ENCODE results near the gene SH2D1B.
"Not testable (repeated sequence)": the region's sequence is repeated elsewhere in the genome, so short reads cannot be mapped to it uniquely, and the experiment has no call there.

The SH2D1B gene, protein sequence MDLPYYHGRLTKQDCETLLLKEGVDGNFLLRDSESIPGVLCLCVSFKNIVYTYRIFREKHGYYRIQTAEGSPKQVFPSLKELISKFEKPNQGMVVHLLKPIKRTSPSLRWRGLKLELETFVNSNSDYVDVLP

GRCh38 chr1:162412002-162412401 is at the start of gene SH2D1B:
Gene SH2D1B (minus strand): TSS chr1:162412136. CDS start chr1:162412016, 120 bp downstream.
- no peak for DNase-seq

- no peak for DNase-seq
These were observed 46.3 kb upstream of the SH2D1B start for GRCh38 chr1:162458236-162458635.

DNA sequence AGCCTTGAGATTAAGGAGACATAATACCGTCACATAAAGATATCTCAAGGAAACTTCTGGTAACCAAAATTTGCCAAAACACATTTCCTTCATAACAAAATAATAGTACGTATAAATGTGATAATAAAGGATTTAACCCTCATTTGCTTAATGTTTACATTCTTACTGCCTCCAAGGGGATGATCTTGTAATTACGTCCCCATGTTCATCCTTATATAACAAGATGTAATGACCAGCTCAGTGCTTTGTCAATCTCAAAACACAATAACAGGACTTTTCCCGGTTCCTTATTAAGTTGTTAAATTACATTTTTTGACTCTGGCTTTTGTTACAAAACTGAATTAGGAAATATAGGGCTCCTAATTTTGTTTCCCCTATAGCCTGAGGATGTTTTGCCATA is 44.4 kb upstream of the SH2D1B start:
- DNase-seq, result no peak

DNA sequence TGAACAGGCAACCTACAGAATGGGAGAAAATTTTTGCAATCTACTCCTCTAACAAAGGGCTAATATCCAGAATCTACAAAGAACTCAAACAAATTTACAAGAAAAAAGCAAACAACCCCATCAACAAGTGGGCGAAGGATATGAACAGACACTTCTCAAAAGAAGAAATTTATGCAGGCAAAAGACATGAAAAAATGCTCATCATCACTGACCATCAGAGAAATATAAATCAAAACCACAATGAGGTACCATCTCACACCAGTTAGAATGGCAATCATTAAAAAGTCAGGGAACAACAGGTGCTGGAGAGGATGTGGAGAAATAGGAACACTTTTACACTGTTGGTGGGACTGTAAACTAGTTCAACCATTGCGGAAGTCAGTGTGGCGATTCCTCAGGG is 42.4 kb upstream of the SH2D1B start:
- DNase-seq, result not testable (repeated sequence)

DNA sequence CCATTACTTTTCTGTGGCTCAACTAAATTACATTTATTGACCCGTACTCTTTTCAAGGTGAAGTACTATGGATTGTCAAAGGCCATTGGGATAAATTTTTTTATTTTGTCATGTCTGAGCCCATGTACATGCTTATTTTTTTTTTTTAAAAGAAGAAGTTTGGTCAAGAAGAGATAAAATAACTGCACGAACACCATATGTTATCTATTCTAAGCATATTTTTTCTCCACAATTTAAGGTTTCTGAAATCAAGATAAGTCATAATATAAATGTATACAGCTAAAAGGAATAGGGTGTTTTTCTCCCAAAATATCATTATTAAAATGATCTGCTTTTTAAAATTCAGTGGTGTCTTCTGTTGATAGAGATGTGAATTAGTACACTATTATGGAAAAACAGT is 35.0 kb upstream of the SH2D1B start:
- DNase-seq, result no peak

DNA sequence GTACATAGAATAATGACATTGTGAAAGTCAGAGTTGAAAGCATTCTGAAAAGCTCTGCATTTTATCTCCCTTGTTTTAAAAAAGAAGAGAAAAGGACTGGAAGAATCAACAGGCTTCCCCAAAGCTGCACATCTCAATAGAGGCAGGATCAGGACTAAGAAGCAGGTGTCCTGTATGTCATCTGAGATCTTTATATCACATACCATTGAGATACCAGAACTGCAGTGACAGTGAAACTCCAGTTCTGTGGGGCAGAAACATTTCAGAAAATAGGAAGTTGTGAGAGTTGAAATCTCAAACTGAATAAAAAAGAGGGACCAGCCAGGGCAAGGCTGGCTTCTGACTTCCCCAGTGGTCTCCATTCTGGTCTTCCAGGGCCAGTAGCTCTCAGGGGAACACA is 33.0 kb upstream of the SH2D1B start:
- DNase-seq, result no peak

DNA sequence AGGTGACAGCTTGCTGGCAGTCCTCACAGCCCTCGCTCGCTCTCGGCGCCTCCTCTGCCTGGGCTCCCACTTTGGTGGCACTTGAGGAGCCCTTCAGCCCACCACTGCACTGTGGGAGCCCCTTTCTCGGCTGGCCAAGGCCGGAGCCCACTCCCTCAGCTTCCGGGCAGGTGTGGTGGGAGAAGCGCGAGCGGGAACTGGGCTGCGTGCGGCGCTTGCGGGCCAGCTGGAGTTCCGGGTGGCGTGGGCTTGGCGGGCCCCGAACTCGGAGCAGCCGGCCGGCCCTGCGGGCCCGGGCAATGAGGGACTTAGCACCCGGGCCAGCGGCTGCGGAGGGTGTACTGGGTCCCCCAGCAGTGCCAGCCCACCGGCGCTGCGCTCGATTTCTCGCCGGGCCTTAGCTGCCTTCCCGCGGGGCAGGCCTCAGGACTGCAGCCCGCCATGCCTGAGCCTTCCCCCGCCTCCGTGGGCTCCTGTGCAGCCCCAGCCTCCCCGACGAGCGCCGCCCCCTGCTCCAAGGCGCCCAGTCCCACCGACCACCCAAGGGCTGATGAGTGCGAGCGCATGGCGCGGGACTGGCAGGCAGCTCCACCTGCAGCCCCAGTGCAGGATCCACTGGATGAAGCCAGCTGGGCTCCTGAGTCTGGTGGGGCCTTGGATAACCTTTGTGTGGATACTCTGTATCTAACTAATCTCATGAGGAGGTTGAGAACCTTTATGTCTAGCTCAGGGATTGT is 21.2 kb upstream of the SH2D1B start:
- DNase-seq, result not testable (repeated sequence)

DNA sequence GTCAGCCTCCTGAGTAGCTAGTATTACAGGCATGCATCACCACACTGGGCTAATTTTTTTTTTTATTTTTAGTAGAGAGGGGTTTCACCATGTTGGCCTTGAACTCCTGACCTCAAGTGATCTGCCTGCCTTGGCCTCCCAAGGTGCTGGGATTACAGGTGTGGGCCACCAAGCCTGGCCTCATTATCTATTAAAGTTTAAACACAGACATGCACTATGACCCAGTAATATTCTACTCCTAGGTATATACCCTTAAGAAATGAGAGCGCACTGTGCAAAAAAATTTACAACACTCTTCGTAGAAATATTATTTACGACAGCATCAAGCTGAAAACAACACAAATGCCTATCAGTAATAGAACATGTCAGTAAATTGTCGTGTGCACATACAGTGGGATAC is 18.6 kb upstream of the SH2D1B start:
- no peak for DNase-seq

DNA sequence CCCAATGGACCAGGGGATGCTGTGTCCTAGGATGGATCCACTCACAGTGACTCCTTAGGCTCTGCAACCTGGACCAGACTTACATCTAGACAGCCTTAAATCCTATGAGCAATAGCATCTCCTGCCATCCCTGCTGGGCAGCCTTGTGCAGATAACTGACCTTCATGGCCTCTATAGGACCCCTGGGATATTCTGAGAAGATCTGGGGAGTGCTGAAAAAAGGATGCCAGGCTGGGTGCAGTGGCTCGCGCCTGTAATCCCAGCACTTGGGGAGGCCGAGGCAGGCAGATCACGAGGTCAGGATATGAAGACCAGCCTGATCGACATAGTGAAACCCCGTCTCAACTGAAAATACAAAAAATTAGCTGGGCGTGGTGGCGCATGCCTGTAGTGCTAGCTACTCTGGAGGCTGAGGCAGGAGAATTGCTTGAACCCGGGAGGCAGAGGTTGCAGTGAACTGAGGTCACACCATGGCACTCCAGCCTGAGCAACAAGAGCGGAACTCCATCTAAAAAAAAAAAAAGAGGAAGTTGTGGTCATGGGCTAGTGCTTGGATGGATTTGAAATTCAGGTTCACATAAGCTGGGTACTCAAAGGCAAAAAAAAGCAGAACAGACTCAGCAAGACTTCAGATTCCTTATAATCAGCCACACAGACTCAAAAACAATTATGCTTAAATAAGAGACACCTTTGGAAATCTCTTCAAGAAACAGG is 10.9 kb upstream of the SH2D1B start:
- DNase-seq, result no peak

DNA sequence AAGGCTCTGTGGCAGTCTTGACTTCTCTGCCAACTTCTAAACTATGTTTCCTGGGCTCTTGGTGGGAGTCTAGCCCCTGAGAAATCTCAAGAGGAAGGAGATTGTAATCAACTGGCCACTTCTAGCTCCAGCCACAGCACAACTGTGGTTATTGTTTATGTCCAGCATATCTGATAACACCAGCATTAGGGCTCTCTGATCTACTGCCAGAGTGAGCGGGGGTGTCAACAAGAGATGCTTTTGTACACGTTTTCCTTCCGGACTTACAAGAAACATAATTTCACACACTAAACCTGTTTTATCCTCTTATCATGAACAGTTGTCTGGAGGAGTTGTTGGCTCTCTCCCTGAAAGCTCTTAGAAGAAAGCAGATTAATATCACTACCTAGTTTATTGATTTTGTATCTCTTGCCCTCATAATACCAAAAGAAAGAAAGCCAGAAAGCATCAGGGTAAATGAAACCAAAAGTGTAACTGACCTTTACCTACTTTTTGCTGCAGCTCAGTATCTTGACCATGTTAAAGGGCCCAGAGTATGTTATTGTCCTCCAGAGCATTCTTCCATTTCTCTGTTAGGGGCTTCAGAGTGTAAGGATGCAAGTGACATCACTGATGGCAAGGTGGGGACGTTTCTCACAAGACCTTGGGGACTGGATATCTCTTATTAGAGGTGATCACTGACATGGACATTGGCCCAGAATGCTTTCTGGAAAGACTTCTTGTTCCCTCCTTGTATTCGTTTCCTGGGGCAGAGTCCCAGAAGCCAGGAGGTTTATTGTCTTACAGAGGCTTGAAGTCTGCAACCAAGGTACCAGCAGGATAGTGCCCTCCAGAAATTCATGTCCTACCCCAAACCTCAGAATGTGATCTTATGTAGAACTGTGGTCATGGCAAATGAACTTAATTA is 9.6 kb upstream of the SH2D1B start:
- DNase-seq, result no peak

DNA sequence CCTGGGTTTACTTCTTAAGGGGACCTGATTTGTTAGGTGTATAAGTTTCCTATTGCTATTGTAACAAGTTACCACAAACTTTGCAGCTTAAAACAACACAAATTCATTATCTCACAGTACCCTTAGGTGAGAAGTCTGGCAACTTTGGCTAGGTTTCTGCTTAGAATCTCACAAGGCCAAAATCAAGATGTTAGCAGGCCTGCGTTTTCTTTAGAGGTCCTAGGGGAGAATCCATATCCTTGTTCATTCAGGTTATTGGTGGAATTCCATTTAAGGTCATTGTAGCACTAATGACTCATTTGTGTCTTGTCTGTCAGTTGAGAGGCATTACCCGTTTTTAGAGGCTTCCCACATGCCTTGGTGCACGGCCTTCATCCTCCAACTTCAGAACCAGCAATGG is 8.2 kb upstream of the SH2D1B start:
- DNase-seq, result no peak

GRCh38 chr1:162419450-162419931 is 7.6 kb upstream of the SH2D1B start:
- DNase-seq, result not testable (repeated sequence)

- DNase-seq, result not testable (repeated sequence)
These were observed 6.6 kb upstream of the SH2D1B start for GRCh38 chr1:162418584-162418983.

GRCh38 chr1:162417650-162418049 is 5.7 kb upstream of the SH2D1B start:
- DNase-seq, result no peak

- no peak for DNase-seq
These were observed 5.0 kb upstream of the SH2D1B start for GRCh38 chr1:162416909-162417308.

DNA sequence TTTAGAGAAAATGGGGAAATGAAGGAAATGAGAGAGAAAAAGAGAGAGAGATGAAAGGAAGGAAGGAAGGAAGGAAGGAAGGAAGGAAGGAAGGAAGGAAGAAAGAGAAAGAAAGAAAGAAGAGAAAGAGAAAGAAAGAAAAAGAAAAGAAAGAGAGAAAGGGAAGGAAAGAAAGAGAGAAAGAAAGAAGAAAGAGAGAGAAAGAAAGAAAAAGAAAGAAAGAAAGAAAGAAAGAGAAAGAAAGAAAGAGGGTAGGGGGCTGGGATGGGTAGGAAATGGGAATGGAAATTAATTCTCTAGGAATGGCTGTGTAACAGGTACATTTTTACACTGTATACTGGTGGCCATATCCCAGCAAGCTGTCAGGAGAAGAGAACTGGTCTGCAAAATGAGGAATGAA is 4.3 kb upstream of the SH2D1B start:
- DNase-seq, result no peak

GRCh38 chr1:162407539-162407938 is 4.4 kb downstream of the SH2D1B start:
- no peak for DNase-seq

DNA sequence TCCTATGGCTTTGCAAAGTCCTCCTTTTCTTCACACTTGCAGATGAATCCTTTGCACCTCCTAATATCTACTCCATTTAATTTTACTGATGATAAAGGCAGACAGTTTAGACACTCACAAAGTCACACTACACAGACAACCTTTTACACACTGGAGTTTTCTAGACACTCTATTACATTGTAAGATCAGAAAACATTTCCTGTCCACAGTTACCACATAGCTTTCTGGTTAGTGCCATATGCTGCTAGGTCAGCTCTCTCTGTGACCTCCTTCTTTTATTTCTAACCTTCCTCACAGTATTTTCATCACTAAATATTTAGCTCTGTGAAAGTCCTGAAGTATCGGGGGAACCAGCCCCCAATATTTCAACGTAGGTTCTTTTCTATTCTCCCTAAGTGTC is 5.1 kb downstream of the SH2D1B start:
- no peak for DNase-seq

GRCh38 chr1:162405800-162406199 is 6.1 kb downstream of the SH2D1B start:
- DNase-seq, result no peak

DNA sequence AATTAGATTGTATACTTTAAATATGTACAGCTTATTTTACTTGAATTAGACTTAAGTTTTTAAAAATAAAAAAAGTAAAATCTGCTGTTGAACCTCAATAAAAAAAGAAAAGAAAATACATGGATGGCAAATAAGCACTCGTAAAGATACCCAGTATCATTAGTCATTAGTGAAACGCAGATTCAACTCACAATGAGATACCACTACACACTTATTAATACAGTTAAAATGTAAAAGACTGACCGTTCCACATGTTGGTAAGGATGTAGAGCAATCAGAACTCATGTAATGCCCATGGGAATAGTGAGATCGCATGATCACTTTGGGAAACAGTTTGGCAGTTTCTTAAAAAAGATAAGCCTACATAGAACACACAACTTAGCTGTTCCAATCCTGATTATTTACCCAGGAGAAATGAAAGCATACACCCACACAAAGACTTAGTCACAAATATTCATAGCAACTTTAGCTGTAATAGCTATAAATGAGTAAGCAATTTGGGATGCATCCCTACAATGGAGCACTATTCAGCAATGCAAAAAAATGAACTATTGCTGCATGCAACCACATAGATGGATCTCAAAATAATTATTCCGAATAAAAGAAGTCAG is 7.3 kb downstream of the SH2D1B start:
- no peak for DNase-seq

GRCh38 chr1:162400790-162401355 is 11.1 kb downstream of the SH2D1B start:
- DNase-seq, result no peak

- no peak for DNase-seq
These were observed 12.8 kb downstream of the SH2D1B start for GRCh38 chr1:162398999-162399580.
